Measurements from ENCODE around the gene SLC22A31. TPM values are rescaled to one million over a fixed set of nuclear protein-coding genes. Genes with fewer than 3 reads are reported as not detected.
A peak's percentile ranks its signal among the peaks of the same experiment; 100 is the strongest.
"Not testable (repeated sequence)": the region's sequence is repeated elsewhere in the genome, so short reads cannot be mapped to it uniquely, and the experiment has no call there.

SLC22A31 gene
- total RNA-seq: 10 to 100 TPM in 2 of 6 experiments, 1 to 10 TPM in 1, under 1 TPM in 1, not detected in 2; 0.19 to 19.3 (median 6.8) TPM
- long read RNA-seq, partial matches to known transcripts: 0 of 1 reads
- long read RNA-seq, other reads (novel, unspliced or antisense): 1 of 1 reads

DNA sequence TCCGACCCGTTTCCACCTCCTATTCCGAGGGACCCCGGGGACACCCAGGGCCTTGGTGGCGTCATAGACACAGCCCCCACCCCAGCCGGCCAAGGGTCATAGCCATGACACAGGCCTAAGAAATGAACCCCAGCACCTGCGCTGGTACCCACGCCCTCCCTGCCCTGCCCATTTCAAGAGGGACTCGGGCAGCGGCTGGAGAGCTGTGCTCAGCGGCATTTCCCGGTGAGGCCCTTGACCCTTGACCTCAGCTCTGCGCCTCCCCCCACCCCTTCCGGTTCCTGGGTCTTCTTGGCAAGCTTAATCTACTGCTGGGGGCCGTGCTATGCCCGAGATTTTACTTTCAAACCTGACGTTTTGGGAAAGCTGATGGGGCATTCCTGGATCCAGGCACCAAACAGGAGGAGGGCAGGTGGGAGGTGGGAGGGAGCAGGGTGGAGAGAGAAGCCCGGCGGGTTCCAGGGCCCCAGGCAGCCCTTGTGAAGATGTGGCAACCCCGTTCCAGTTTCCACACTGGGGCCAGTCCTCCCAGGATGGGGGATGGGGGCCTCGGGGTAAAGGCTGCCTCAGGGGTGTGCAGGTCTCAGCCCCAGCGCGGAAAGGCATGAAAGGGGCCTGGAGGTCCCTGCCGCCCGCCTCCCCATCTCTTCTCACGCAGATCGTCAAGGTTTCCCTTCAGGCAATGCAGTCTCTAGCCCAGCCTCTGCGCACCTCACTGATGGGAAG is at the start of gene SLC22A31:
SLC22A31 (minus strand) TSS at position 414 of the 726 bp plus-strand sequence; CDS start at position 378, 36 bp downstream.
- DNase-seq: no peak
- Histone ChIP-seq H3K4me3 (peak within 1 kb of the TSS in 1 of 3 donors; percentile 29), H3K4me1 (peaks cover 0 to 8% (median 0%) of the 10 kb centered on the region in 4 donors), H3K9me3 (no peaks in the 10 kb centered on the region), H3K36me3 (no peaks in the 10 kb centered on the region), H3K27ac (no peak within 1 kb of the TSS), H3K27me3 (peaks cover 0 to 11% of the 10 kb centered on the region in 2 donors)
- intact Hi-C loops (cut with DNase I): no loop called here
- TF ChIP-seq CTCF (IDR thresholded peaks at IDR 0.05) (no peak), POLR2A (IDR thresholded peaks at IDR 0.05) (no peak)
- ATAC-seq: no peak
- 0% methylated on average over 10 of the region's 28 CpGs for WGBS (ENCODE audit: insufficient coverage, low coverage, low lambda C conversion rate, missing lambda C conversion rate)

DNA sequence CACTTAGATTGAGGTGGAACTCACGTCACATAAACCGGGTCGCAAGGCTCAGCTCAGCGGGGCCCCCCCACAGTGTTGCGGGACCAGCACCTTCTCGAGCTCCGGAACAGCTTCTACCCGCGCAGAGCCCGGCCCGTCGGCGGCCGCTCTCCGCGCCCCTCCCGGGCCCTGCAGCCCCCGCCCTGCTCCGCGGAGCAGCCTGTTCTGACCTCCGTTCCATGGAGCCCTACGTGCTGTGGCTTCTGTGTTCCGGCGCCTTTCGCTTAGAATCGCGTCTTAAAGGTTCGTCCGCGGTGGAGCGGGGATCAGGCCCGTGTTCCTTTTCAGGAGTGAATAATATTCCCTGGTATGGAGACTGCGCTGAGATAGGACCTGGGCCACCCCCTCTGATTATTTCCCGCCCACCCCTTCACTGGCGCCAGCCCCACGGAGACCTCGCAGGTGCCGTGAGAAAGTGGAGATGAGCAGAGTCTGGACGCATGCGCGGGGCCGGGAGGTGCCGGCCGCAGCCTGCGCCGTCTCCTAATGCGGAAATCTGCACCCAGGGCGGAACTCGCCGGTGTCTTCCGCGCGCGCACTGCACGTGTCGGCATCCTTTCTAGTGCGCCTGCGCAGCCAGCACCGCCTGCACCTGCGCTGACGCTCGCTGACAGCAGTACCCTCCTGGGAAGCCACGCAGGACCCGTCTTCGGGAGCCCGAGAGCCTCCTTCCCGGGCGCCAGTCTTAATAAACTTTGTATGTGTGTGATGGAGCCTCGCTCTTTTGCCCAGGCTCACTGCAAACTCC is 48.1 kb upstream of the SLC22A31 start:
- intact Hi-C loops (cut with DNase I): no loop called here
- no peak for ATAC-seq
- Histone ChIP-seq H3K27me3 (no peaks in the 10 kb centered on the region), H3K36me3 (no peaks in the 10 kb centered on the region), H3K4me3 (peak overlapping the region; percentile 36 to 60 (median 51)), H3K4me1 (peaks cover 0 to 5% (median 0%) of the 10 kb centered on the region in 4 donors), H3K9me3 (no peaks in the 10 kb centered on the region), H3K27ac (no peak overlapping the region)
- 63% methylated on average over 19 of the region's 69 CpGs for WGBS (ENCODE audit: insufficient coverage, low coverage, low lambda C conversion rate, missing lambda C conversion rate)
- no peak for DNase-seq
- no peak for TF ChIP-seq POLR2A (IDR thresholded peaks at IDR 0.05)
- TF ChIP-seq CTCF (IDR thresholded peaks at IDR 0.05): no peak

GRCh38 chr16:89247734-89248075 is 47.4 kb upstream of the SLC22A31 start:
- TF ChIP-seq POLR2A (IDR thresholded peaks at IDR 0.05): peak; percentile 12
- H3K4me1 ChIP-seq; H3K9me3 ChIP-seq; H3K27ac ChIP-seq; H3K36me3 ChIP-seq; H3K27me3 ChIP-seq; DNase-seq; intact Hi-C loops (cut with DNase I): not testable (repeated sequence)
- H3K4me3 ChIP-seq: peak overlapping the region; percentile 36 to 60 (median 51)
- ATAC-seq: peak in 3 of 4 donors; percentile 36 to 56 (median 47)
- 0% methylated on average over 12 of the region's 45 CpGs for WGBS (ENCODE audit: insufficient coverage, low coverage, low lambda C conversion rate, missing lambda C conversion rate)

DNA sequence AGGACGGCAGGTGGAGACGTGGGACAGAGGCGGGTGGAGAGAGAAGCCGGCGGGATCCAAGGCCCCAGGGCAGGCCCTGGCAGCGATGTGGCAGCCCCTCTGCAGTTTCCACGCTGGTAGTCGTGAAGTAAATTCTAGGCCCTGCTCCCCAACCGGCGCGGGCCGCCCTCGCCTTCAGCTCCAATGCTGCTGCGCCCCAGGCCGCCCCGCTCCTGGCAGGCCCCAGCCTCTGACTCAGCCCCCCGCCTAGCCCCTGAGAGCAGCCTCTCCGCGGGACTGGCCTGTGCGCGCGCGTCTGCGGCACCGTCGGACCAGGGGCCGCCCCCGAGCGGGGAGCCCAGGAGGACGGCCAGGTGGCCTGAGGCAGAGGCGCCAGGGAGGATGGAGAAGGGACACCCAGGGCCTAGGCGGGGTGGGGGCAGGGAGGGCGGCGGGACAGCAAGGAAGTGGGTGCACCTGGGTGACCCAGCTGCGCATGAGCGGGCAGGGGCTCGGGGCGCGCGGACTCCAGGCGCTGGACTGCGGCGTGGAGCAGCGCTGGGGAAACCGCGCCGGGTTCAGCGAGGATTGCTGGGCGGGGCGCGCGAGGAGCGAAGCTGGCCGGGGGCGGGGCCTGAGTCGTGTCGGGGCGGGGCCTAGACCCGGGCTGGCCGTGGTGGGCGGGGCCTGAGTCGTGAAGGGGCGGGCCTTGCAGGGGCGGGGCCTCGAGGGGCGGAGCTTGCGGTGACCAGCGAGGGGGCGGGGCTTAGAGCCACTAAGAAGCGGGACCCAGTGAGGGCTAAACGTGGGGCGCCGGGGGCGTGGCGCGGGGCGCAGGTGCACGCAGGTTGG is 46.8 kb upstream of the SLC22A31 start:
- DNase-seq: peak; percentile 95 to 96 (median 95)
- Histone ChIP-seq H3K9me3 (no peaks in the 10 kb centered on the region), H3K4me3 (peak overlapping the region; percentile 45 to 60 (median 51)), H3K27me3 (no peaks in the 10 kb centered on the region), H3K4me1 (peaks cover 0 to 5% (median 0%) of the 10 kb centered on the region in 4 donors), H3K27ac (no peak overlapping the region), H3K36me3 (no peaks in the 10 kb centered on the region)
- intact Hi-C loops (cut with DNase I): no loop called here
- under 1% methylated on average over 22 of the region's 78 CpGs for WGBS (ENCODE audit: insufficient coverage, low coverage, low lambda C conversion rate, missing lambda C conversion rate)
- TF ChIP-seq POLR2A (IDR thresholded peaks at IDR 0.05): no peak
- TF ChIP-seq CTCF (IDR thresholded peaks at IDR 0.05): no peak
- ATAC-seq: peak; percentile 97 to 99 (median 98)

Measured in right lobe of liver (tissue), 6 donors.